K562 (cell line): Measurements from ENCODE around the gene CPTP. TPM values are rescaled to one million over a fixed set of nuclear protein-coding genes. Genes with fewer than 3 reads are reported as not detected.
A peak's percentile ranks its signal among the peaks of the same experiment; 100 is the strongest.

Experiments
- ATAC-seq: fragments of 200-7000 bp; cut with Tn5 transposase; 3 replicates; pipeline ENCODE4 v1.9.1; 2020; ENCODE audit warnings: moderate library complexity
- BruUV-seq: library from RNA; stranded (reverse); fragments of 400-500 nt; replicated peaks from 2 replicates; lab custom pipeline; 2021; lab: Mats Ljungman, UMichigan
- CTCF ChIA-PET: fragments of 300-600 bp; formaldehyde crosslinking; extraction: SDS; loops from one replicate; lab custom pipeline; 2021; ENCODE audit warnings: low intra/inter-chr PET ratio; lab: Yijun Ruan, JAX
- POLR2A ChIA-PET: fragments of 300-600, 350-650 bp; sonication (Branson Sonifier 250); formaldehyde crosslinking; extraction: SDS; loops from one replicate; lab custom pipeline; 2021; ENCODE audit warnings: antibody characterized with exemption, inconsistent platforms; lab: Yijun Ruan, JAX
- DNase-seq, 4 experiments: peaks; one replicate each; pipeline versions ENCODE4 v3.0.0 to v3.0.0-alpha.2; 2011 to 2018; ENCODE audit warnings: low spot score in 3 of 4, mixed read lengths in 3 of 4; ENCODE audit errors: extremely low read depth in 1 of 4
- FAIRE-seq: peaks from 2 replicates; lab custom pipeline; 2011; peaks lifted over from hg19 to GRCh38; lab: Jason Lieb, UNC
- H2AFZ ChIP-seq: 2 replicates; pipeline ENCODE4 v1.6.0; 2011; ENCODE audit warnings: low read depth, low read length, control low read depth, inconsistent platforms
- H3K27ac ChIP-seq: fragments of 200-600 bp; 3 replicates; pipeline ENCODE4 v1.8.0; 2011; ENCODE audit warnings: low read depth, mild to moderate bottlenecking, control low read depth, inconsistent platforms, low read length, moderate library complexity, mixed read lengths; ENCODE audit errors: extremely low read depth
- H3K27me3 ChIP-seq, 2 experiments: fragments of 300-600 bp in 1 of 2; 2 replicates in 1 of 2; 3 replicates in 1 of 2; pipeline versions ENCODE4 v1.6.0 to v1.8.0; 2011; ENCODE audit warnings: inconsistent platforms in 2 of 2, low read length in 2 of 2, mild to moderate bottlenecking in 1 of 2, mixed read lengths in 1 of 2, moderate library complexity in 1 of 2; ENCODE audit not compliant: control insufficient read depth in 2 of 2, insufficient read depth in 2 of 2
- H3K36me3 ChIP-seq: fragments of 300-600 bp; 3 replicates; pipeline ENCODE4 v1.8.0; 2011; ENCODE audit warnings: mild to moderate bottlenecking, low read length, inconsistent platforms; ENCODE audit not compliant: control insufficient read depth, insufficient read depth
- H3K4me1 ChIP-seq, 2 experiments: fragments of 200-600 bp in 1 of 2; replicated peaks in 1 of 2; 2 replicates in 1 of 2; 3 replicates in 1 of 2; pipeline versions ENCODE4 v1.5.1 to v1.8.0; 2011; ENCODE audit warnings: inconsistent platforms in 2 of 2, low read length in 2 of 2, mild to moderate bottlenecking in 1 of 2, mixed read lengths in 1 of 2, moderate library complexity in 1 of 2; ENCODE audit not compliant: control insufficient read depth in 2 of 2, insufficient read depth in 2 of 2
- H3K4me2 ChIP-seq: 2 replicates; pipeline ENCODE4 v1.6.1; 2011; ENCODE audit warnings: low read length, control low read depth, inconsistent platforms, mixed read lengths; ENCODE audit not compliant: insufficient read depth
- H3K4me3 ChIP-seq: fragments of 200-600 bp; sonication (generic), shearing (Covaris generic); 2 replicates; pipeline ENCODE4 v1.5.1; 2016; ENCODE audit warnings: control low read depth, inconsistent platforms
- H3K79me2 ChIP-seq: fragments of 200-600 bp; 3 replicates; pipeline ENCODE4 v1.8.0; 2011; ENCODE audit warnings: low read length, inconsistent platforms; ENCODE audit not compliant: control insufficient read depth, insufficient read depth
- H3K9ac ChIP-seq, 2 experiments: 2 replicates each; pipeline versions ENCODE4 v1.6.0 to v1.6.1; 2011; ENCODE audit warnings: low read depth in 2 of 2, low read length in 2 of 2, control low read depth in 1 of 2, inconsistent platforms in 1 of 2, mild to moderate bottlenecking in 1 of 2, mixed read lengths in 1 of 2; ENCODE audit not compliant: insufficient read depth in 1 of 2
- H3K9me1 ChIP-seq: one replicate; pipeline ENCODE4 v1.6.0; 2011; ENCODE audit warnings: inconsistent platforms, mild to moderate bottlenecking, low read length, moderate library complexity; ENCODE audit not compliant: control insufficient read depth, insufficient read depth
- H3K9me3 ChIP-seq: replicated peaks from 2 replicates; pipeline ENCODE4 v1.5.1; 2011; ENCODE audit warnings: low read depth, low read length, inconsistent platforms; ENCODE audit not compliant: control insufficient read depth, insufficient read depth
- H4K20me1 ChIP-seq: replicated peaks from 2 replicates; pipeline ENCODE4 v1.6.1; 2011; ENCODE audit warnings: low read length, inconsistent platforms, mixed read lengths; ENCODE audit not compliant: control insufficient read depth, insufficient read depth
- NBN ChIP-seq: fragments of 450-650 bp; IDR thresholded peaks from 2 replicates; pipeline ENCODE4 v1.6.1; 2016; ENCODE audit warnings: low read depth, mild to moderate bottlenecking
- REST ChIP-seq, 2 experiments: fragments of 450-650 bp; formaldehyde crosslinking in 1 of 2; IDR thresholded peaks; 2 replicates each; pipeline versions ENCODE4 v1.4.0 to v1.6.1; 2014 to 2020; ENCODE audit warnings: mild to moderate bottlenecking in 2 of 2, borderline replicate concordance in 1 of 2, low read depth in 1 of 2
- SMAD3 ChIP-seq: fragments of 450-650 bp; formaldehyde crosslinking; conservative IDR thresholded peaks from 2 replicates; pipeline ENCODE4 v1.4.0; 2020; ENCODE audit warnings: mild to moderate bottlenecking
- XRCC5 ChIP-seq: fragments of 200-400 bp; formaldehyde crosslinking; IDR thresholded peaks from 2 replicates; pipeline ENCODE4 v1.6.1; 2017; ENCODE audit warnings: low read depth, mild to moderate bottlenecking, low read length
- WGBS: fragments of 100-300 bp; shearing (Covaris generic); methylation state at CpG from one replicate; pipeline ENCODE4 v1.1.6; 2016; ENCODE audit warnings: low coverage, mixed read lengths; ENCODE audit not compliant: insufficient coverage; ENCODE audit errors: missing lambda C conversion rate; 5-methylcytosine and 5-hydroxymethylcytosine counted together
- in situ Hi-C: fragments of 300-500 bp; cut with MboI; formaldehyde crosslinking; loops from 4 replicates; pipeline ENCODE4 v1.15.0; 2018; ENCODE audit warnings: inconsistent platforms, mixed read lengths
- intact Hi-C: fragments of 100-400 bp; cut with micrococcal nuclease; formaldehyde crosslinking; loops from 2 replicates; pipeline ENCODE4 v1.14.2; 2022
- polyA plus RNA-seq, 8 experiments: library from polyadenylated mRNA; depleted of rRNA in 4 of 8; stranded (reverse) in 5 of 8; unstranded in 3 of 8; fragments of >200 nt; fragmentation: Nextera tagmentation in 2 of 8; fragmentation: Illumina TruSeq in 1 of 8; extraction: Ambion mirVana in 2 of 8; extraction: Trizol in 1 of 8; gene quantifications; 2 replicates each; pipeline versions ENCODE4 v1.2.1 to v1.2.3, GENCODE V29; 2011 to 2014; ENCODE audit warnings: inconsistent platforms in 1 of 8, missing spikeins in 1 of 8
- total RNA-seq, 7 experiments: library from RNA; depleted of rRNA in 6 of 7; stranded (reverse); fragments of >200 nt in 6 of 7; fragmentation: Illumina TruSeq in 2 of 7; extraction: Trizol in 2 of 7; gene quantifications; 2 replicates each; pipeline versions ENCODE4 v1.2.1 to v1.2.3, GENCODE V29; 2011 to 2021; ENCODE audit warnings: low replicate concordance in 1 of 7
- TF ChIP-seq, protein P1 (sequence below), 3 experiments: IDR thresholded peaks in 2 of 3; conservative IDR thresholded peaks in 1 of 3; 2 replicates each; pipeline ENCODE4 v1.5.1; 2011 to 2012; ENCODE audit warnings: low read length in 3 of 3, mild to moderate bottlenecking in 3 of 3, control low read depth in 2 of 3, improper control_type of control experiment in 1 of 3, inconsistent platforms in 1 of 3, low read depth in 1 of 3, mixed read lengths in 1 of 3, moderate library complexity in 1 of 3; ENCODE audit not compliant: insufficient read depth in 2 of 3

Gene CPTP
- total and polyA plus RNA-seq, 9 of the 15 experiments (the other 6 are each of a cell fraction or from before 2014, with no cell fraction given) = 0.11 to 25.8 (median 3.5) TPM

DNA sequence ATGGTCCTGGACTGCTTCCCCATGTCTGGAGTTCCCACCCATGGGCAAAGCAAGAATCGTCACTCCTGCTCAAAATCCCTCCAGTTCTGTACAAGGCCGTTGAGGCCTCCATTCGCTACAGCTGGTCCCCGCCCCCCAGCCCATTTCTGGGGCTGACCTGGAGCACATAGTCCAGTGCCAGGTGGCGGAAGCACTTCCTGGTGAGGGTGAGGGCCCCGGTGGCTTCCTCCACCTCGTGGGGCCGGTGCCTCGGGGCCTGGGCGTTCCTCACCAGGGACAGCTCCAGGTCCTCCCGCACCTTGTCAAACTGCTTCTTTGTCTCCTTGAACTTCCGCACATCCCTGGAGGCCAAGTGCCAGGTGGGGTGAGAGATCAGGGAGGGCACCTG lies 24.3 kb upstream of the CPTP start:
- H3K9ac ChIP-seq = no peak overlapping the region
- H3K4me2 ChIP-seq = no peak overlapping the region
- peaks cover 13% of the 10 kb centered on the region; the same call in 1 of the 3 replicates for H3K36me3 ChIP-seq
- no peaks in the 10 kb centered on the region for H3K27me3 ChIP-seq
- DNase-seq (no peak), FAIRE-seq (no peak), ATAC-seq (0 out of 3 replicates have a peak, but pooled peaks have one; percentile 1)
- 74% methylated on average over 12 of the region's 12 CpGs for WGBS
- peaks cover 21% of the 10 kb centered on the region; the same call in 1 of the 2 replicates for H4K20me1 ChIP-seq
- peaks cover 21% of the 10 kb centered on the region for H3K9me1 ChIP-seq
- no peak overlapping the region for H3K4me3 ChIP-seq
- POLR2A ChIA-PET = interaction anchor here (0.6 kb wide), 1 partner anchor 722 kb away, joined by 4 read pairs; no protein-coding TSS in a partner anchor
- TF ChIP-seq NBN (no peak), XRCC5 (0 out of 2 replicates have a peak, but pooled peaks have one; percentile 11), SMAD3 (CRISPR knock-in tag) (no peak), REST (IDR thresholded peaks at IDR 0.05; ENCODE audit: borderline replicate concordance) (peak; percentile 20; the same call in 1 of the 2 replicates), REST (CRISPR knock-in tag; IDR thresholded peaks at IDR 0.05; ENCODE audit: low read depth) (no peak)
- TF ChIP-seq, protein P1, sequence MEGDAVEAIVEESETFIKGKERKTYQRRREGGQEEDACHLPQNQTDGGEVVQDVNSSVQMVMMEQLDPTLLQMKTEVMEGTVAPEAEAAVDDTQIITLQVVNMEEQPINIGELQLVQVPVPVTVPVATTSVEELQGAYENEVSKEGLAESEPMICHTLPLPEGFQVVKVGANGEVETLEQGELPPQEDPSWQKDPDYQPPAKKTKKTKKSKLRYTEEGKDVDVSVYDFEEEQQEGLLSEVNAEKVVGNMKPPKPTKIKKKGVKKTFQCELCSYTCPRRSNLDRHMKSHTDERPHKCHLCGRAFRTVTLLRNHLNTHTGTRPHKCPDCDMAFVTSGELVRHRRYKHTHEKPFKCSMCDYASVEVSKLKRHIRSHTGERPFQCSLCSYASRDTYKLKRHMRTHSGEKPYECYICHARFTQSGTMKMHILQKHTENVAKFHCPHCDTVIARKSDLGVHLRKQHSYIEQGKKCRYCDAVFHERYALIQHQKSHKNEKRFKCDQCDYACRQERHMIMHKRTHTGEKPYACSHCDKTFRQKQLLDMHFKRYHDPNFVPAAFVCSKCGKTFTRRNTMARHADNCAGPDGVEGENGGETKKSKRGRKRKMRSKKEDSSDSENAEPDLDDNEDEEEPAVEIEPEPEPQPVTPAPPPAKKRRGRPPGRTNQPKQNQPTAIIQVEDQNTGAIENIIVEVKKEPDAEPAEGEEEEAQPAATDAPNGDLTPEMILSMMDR (IDR thresholded peaks at IDR 0.05 in 2 of 3, conservative IDR thresholded peaks at IDR 0.05 in 1 of 3; ENCODE audit: insufficient read depth in 2 of 3, low read depth in 1 of 3, low read length in 3 of 3) = peak in 1 of 3 experiments; percentile 38; a peak in 1 of 6 replicates
- CTCF ChIA-PET = no interaction called here
- no peak overlapping the region for H2AFZ ChIP-seq
- no peaks in the 10 kb centered on the region for H3K9me3 ChIP-seq
- H3K79me2 ChIP-seq = peaks cover 13% of the 10 kb centered on the region
- no TSS peak for BruUV-seq
- intact Hi-C loops = loop anchor here (10.0 kb wide), 1 partner anchor 924 kb away; the partner anchor contains the start of gene SKI
- in situ Hi-C loops = no loop called here
- H3K27ac ChIP-seq = no peak overlapping the region
- peaks cover 14 to 76% of the 10 kb centered on the region in 2 experiments for H3K4me1 ChIP-seq
